Gastrocnemius medialis (tissue), 4 donors: ENCODE results near the gene UNC93A.

Source experiments
- CTCF ChIP-seq, 5 experiments: fragments of 450-650 bp in 3 of 5; fragments of 200-600 bp in 2 of 5; sonication (generic) in 2 of 5; IDR thresholded peaks in 4 of 5; conservative IDR thresholded peaks in 1 of 5; 1 replicate in 4 of 5; 2 replicates in 1 of 5; pipeline ENCODE4 v1.5.1; 2016 to 2019; ENCODE audit warnings: antibody characterized with exemption in 5 of 5, mild to moderate bottlenecking in 3 of 5, moderate library complexity in 3 of 5
- POLR2A ChIP-seq, 2 donors: fragments of 450-650 bp; IDR thresholded peaks; one replicate each; pipeline ENCODE4 v1.6.1; 2017; ENCODE audit warnings: antibody characterized with exemption in 2 of 2, mild to moderate bottlenecking in 2 of 2, moderate library complexity in 2 of 2

- TF ChIP-seq CTCF (IDR thresholded peaks at IDR 0.05 in 4 of 5, conservative IDR thresholded peaks at IDR 0.05 in 1 of 5): no peak
- no peak for TF ChIP-seq POLR2A (IDR thresholded peaks at IDR 0.05)
Observed at GRCh38 chr6:167247814-167248595, 43.1 kb upstream of the UNC93A start.
